ENCODE data around the gene CTNNB1.

Gene CTNNB1

DNA sequence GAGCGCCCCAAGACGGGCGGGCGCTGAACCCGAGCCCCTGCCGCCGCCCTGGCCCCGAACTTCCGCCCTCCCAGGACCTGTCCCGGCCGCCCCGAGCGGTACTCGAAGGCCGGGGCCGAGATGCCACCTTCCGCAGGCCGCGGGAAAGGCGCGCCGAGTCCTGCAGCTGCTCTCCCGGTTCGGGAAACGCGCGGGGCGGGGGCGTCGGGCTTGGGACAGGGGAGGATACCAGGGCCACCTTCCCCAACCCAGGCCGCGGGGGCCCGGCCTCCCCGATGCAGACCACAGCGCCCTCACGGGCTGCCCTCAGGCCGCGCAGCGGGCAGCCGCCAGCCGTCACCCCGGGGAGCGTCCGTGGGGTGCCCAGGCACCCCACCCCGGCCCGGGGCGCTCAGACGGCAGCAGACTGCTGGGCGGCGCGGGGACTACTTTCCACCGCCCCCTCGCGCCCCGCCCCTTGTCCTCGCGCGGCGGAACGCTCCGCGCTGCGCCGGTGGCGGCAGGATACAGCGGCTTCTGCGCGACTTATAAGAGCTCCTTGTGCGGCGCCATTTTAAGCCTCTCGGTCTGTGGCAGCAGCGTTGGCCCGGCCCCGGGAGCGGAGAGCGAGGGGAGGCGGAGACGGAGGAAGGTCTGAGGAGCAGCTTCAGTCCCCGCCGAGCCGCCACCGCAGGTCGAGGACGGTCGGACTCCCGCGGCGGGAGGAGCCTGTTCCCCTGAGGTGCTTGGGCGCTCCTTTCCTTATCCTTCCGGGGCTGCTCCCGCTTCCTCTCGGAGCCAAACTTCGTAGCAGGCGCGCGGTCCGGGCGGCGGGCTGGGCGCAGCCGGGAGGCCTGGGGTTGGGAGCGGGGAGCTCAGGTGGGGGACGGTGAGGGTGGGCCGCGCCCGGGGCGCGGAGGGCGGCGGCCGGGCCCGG lies at the start of gene CTNNB1:
Gene CTNNB1, plus strand, starts transcription at position 556 of the 916 bp plus-strand sequence. CDS start 24,564 bp downstream, outside the sequence.
- peak; percentile 83 to 87 for DNase-seq (ENCODE audit: low read depth in 2 of 2)

DNA sequence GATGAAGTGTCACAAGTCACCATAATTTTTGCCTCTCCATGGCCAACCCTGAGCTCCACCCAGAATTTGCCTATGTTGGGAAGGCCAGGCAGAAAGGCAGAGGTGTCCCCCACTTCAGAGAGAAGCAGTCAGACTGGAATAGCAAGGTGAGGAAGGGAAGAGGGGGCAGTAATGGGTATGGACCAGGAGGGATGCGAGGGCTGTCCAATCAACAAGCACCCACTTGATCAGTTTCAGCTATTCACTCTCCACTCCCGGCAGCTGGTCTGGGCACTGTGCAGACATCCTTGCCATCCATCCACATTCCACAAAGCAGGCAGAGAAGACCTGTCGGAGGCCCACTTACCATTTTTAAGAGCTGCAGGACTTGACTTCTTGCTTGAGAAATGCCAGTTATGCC lies 43.5 kb upstream of the CTNNB1 start:
- DNase-seq (ENCODE audit: low read depth in 2 of 2) = no peak

DNA sequence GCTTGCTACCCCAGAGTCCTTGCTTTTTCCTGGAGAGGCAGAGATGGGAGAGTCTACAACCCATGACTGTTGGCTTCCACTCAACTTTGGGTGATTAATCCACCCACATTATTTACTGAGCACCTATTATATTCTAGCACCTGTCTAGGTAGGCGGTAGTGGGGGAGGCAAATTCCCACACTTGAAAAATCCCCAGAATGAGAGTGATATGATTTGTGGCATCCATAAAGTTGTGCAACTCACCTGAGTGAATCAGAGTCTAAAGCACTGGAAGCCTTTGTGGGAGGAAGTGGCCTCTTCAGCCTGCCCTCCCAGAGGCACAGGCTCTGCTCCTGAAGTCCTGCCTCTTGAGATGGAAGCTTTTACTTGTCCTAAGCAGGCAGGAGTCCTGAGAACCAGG lies 40.4 kb upstream of the CTNNB1 start:
- DNase-seq (ENCODE audit: low read depth in 2 of 2) = no peak

DNA sequence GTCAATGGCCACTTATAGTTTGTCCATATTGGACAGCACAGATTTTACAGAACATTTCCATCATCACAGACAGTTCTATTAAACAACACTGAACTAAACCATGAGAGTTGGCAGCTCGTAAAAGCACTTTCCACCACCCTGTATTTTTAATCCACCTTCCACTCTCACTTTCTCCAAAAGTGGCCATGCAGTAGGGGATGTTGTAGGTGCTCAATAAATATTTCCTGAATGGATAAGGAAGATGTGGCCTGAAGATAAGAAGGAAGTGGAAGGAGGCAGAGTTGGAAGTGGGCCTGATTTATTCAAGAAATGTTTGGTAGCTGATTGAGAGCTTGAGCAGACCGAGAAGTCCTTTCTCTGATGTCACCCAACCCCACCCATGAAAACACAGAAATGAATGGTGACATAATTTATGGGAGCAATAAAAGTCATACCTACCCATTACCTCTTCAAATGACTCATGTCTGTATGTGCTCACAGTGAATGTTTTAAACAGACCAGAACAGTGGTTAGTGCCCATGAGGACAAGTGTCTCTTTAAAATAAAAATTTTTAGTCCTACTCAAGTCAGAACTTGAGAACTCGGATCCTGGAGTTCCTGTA lies 39.6 kb upstream of the CTNNB1 start:
- DNase-seq (ENCODE audit: low read depth in 2 of 2) = no peak

DNA sequence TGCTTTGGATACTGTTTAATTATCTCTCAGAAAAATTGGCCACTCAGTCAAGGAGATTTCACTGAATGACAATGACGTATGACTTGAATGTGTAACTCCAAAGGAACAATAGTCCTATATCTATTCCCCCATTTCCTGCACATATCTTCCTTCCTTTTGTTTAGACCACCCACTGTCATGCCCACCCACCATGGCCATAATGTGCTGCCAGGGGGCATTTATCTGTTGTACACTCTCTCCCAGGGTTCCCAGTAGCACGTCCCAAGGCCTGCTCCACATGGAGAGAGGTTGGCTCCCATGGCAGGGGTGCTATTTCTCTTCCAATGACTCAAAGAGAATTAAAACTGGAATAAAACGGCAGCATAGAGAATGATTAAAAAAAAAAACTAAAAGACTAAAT lies 36.8 kb upstream of the CTNNB1 start:
- no peak for DNase-seq (ENCODE audit: low read depth in 2 of 2)

DNA sequence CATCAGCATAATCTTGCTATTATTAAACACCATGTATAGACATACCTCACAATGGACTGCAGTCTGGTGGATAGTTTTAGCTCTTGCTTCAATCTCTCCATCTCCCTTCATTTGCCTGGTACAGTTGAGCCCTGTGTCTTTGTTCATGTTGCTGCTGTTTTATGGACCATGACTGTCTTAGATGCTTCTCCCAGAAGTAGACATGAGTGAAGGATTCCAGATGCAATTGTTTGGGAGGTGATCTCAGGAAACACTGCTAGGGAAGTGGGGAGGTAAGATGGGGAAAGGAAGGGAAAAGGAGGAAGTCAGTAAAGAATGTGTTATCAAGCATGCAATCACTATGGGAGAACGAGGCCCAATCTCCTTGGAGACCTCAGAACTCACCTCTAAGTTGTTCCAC lies 36.3 kb upstream of the CTNNB1 start:
- DNase-seq (ENCODE audit: low read depth in 2 of 2) = no peak

DNA sequence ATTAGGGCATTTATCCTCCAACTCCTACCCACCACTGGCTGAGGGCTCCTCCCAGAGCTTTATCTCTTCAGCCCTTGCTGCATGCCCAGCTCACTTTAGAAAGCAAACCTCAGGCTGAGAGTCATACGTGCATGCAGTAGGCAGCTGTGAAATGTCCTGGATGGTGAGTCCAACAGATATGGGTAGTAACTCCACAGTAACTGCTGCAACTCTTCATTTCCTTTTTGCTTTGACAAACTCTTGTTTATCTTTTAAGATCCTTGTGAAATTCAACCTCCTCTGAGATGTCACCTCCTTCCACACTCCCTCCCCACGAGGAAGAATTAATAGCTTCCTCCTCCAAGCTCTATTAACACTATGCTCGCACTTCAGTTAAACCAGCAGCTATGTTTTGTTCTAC lies 35.9 kb upstream of the CTNNB1 start:
- DNase-seq (ENCODE audit: low read depth in 2 of 2) = no peak

DNA sequence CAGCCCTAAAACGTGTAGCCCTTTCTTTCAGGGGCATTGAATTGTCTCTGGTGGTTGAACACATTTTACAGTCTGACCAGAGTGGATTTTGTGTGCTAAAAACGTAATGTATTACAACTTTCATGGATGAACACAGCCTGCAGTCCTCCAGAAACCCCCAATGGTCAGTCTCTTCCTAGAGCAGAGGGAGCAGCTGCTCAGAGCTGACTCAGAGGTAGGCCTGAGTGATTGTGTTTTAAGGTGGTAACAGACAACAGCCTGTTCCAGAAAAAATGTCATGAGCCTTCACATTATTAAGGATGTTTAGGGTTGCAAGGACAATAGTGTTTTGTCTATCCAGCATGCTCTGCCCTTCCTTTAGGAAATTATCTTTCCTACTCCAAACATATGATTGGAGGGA lies 34.5 kb upstream of the CTNNB1 start:
- DNase-seq (ENCODE audit: low read depth in 2 of 2) = no peak

DNA sequence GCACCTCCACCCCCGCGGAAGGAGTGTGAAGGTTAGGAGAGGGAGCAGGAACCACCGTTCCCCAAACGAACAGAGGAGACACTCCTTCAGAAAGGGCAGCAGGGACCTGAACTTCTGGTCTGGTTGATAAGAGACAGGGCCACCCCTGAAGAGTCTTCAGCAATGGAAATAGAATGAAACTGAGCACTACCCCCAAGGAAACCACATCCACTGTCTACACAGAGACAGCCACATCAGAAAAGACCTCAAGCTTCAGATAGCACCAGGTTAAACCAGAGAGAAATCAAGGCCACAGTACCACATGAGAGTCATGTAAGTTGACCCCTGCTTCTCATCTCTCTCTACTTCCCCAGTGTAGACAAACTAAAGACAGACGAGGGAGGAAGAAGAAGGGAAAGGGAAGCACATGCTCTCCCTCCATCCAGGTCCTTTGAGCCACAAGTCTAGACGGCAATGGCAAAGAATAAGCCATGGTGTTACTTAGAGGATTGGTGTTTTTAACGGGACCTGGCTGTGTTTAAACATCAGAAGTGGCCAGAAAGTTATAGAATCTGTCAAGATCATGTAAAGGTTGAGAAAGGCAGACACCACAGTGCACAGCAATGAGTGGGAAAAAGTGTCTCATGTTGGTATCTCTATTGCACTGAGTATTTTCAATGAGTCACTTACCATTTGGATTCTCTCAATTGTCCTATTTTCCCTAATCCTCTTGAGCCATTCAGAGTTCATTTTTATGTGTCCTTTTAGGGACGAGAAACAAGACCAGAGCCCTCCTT lies 31.4 kb upstream of the CTNNB1 start:
- no peak for DNase-seq (ENCODE audit: low read depth in 2 of 2)

DNA sequence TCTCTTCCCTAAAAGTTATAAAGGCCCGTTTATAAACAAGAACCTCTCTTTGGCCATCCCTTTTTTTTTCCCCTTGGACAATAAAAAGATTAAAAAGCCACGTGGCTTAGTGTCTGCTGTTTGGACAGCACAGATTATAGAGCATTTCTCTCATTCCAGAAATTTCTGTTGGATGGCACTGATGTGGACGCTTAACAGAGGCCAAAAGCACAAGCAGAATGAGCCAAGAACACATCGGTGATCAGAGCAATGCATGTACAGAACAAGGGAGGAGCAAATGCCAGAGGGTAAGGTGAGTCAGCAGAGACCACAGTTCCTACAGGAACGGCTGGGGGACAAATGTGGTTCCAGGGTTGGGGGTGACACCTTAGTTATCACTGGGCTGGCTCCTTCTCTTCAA lies 30.3 kb upstream of the CTNNB1 start:
- no peak for DNase-seq (ENCODE audit: low read depth in 2 of 2)

DNA sequence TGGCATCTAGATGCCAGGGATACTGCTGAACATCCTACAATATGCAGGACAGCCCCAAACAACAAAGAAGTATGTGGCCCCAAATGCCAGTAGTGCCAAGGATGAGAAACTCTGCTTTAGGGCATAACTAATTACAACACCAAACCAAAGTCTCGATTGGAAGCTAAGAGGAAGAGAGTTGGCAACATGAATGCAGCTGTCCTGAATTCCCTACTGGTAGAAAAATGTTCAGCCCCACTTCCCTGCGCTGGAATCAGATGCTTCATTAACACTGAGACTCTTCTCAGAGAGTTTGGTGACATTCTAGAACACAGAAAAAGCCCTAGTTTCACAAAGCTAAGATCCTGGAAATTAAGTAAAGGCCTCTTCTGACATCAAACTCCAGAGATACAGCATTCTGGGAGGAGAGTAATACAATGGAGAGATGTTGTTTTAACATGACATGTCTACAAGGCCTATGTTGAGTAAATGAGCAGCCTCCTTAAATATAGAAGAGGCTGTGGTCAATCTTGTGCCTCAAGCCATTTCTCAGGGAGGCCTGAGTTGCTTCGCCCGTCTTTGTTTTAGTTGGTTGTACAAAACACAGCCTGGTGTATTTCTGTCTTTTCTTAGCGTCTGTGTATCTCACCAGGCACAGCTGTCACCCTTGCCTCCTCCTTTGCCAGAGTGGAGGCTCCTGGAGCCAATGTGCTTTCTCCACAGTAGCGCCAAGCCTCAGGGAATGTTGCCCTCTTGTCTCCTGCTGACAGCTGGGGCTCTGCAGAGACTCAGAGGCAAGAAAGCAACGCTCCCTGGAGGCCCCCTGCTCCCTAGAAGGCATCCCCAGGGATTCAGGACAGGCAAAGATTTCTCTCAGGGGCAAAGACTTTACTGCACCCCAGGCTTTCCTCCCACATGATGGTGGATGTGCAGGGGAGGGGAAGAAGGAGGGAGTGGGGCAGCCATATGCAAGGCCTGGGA lies 25.1 kb upstream of the CTNNB1 start:
- DNase-seq (ENCODE audit: low read depth in 2 of 2) = no peak

DNA sequence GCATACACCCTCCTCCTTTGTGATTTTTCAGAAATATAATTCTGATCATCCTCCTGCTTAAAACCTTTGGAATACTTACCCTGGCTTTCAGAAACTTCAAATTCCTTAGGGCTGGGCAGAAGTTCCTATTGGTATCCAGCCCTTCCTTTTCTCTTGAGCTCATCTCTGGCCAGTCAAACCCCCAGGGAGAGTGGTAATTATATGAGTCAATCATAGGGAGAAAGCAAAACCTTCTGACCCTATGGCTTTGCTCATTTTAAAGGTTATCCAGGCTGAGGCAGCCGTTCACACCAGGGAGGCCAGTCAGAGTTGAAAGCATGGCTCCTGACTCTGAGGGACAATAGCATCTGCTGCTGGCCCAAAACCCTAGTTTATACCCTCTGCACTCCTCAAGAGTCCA lies 23.9 kb upstream of the CTNNB1 start:
- no peak for DNase-seq (ENCODE audit: low read depth in 2 of 2)

DNA sequence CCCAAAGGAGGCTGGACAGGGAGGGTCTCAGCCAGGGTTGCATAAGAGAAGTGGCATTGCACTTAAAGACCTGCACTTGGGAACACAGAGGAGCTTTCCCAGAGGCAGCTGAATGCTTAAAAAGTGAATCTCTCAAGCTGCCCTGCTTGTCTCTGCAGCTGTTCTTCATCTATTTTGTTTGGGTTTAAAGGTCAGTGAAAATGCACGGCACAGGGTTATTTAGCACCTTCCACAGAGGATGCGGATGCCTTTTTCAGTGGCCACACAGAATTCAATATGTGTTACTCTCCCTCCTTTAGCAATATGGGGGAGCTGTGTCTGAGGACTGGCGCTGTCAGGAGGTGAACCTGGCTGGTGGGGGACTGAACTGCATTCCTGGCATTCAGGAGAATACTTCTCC lies 22.7 kb upstream of the CTNNB1 start:
- DNase-seq (ENCODE audit: low read depth in 2 of 2) = no peak

DNA sequence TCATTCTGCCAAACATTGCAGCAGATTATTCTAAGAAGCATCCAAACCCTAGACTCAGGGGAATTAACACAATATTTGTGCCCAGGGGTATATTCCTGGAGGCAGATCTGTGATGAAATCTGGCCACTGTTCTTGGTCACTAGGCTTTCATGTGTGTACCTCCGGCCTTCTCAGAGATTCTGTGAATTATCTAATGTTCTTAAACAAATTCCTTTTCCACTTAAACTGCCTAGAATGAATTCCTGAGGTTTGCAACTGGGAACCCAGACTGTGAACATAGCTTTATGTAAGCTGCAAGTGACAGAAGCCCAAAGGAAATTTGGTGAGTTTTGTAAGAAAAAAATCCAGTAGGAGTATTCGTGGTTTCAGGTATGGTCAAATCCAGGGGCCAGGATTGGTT lies 20.7 kb upstream of the CTNNB1 start:
- DNase-seq (ENCODE audit: low read depth in 2 of 2) = no peak

DNA sequence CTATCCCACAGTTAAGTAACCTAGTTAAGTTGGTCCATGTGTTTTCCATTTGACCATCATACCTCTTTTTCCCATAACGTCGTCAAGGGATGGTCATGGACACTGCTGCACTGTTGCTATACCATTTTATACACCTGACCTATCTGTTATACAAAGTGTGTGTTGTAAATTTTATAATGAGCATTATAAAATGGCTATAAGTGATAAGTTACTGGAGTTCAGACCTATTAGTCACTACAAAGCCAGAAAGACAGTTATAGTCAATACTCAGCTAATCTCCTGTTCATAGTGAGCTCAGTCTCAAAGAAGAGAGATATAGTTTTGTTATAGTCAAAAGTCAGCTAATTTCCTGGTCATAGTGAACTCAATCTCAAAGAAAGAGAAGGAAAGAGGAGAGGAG lies 18.9 kb upstream of the CTNNB1 start:
- no peak for DNase-seq (ENCODE audit: low read depth in 2 of 2)

DNA sequence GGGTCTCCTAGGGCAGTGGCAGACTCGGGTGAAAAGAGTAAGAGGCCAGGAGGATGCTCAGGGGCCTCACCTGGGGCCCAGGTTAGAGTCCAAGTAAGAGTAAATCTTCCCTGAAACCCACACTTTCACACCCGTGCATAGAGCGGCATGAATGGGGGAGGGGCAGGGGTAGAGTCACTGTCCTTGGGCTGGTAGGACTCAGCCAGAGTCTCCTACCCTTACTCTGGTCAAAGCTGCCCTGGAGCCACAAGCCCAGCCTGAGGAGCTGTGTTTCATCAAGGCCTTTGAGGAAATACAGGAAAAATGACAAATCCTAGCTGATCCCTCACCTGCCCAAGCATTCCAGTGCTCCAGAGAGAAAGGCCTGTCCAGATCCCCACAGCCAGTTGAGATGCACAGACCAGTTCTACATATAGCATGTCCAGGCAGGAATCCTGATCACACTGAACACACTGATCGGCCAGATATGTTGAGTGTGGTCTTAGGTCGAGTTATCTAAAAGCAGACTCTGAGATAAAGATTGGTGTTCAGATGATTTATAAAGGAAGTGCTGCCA lies 16.7 kb upstream of the CTNNB1 start:
- DNase-seq (ENCODE audit: low read depth in 2 of 2) = no peak

DNA sequence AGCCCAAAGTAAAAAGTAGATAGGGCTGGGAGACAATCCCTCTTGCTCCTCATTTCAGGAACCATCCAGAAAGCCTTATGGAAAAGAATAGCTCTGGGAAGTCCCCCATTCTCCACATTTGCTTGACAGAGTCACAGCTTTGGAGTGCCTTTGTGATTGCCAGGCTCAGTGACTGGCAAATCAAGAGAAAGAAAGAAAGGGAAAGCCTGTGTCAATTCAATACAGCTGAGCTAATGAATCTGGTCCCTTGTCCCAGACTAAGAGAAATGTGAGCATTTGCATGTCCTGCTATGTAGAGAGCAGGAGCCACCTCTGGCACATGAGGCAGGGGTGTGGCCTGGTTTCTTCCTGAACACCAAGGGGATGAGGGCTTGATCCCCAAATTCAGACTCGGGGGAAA lies 14.9 kb upstream of the CTNNB1 start:
- no peak for DNase-seq (ENCODE audit: low read depth in 2 of 2)

DNA sequence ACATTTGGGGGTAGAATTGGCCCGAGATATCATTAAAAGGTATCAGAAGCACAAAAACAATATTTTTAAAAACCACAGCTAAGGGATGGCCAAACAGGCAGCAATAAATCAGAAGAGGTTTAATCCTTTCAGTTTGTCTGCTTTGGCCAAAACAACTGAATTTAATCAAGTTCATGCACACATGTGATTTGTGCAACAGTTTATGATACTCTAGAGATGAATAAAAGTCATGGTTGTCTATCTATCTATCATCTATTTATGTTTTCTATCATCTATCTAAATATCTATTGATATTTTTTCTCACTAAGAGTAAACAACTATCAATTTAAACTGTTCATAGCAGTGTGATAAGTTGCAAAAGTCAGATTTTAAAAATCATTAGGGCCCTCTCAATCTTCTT lies 13.0 kb upstream of the CTNNB1 start:
- no peak for DNase-seq (ENCODE audit: low read depth in 2 of 2)

DNA sequence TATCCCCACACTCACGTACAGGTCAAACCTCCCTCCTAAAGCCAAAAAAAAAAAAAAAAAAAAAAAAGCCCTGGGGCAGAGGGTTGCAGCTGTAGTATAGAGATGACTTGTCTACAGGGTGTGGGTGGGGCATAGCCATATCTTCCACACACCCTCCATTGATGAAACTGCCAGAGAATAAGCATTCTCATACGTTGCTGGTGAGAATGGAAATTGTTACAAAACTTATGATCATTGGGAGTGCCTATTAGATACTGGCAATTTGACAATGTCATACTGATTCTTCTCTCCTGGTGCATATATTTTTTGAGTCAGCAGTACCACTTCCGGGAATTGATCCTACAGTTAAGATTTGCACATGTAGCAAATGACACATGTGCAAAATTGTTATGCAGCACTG lies 11.0 kb upstream of the CTNNB1 start:
- peak in 1 of 2 experiments; percentile 11 for DNase-seq (ENCODE audit: low read depth in 2 of 2)

DNA sequence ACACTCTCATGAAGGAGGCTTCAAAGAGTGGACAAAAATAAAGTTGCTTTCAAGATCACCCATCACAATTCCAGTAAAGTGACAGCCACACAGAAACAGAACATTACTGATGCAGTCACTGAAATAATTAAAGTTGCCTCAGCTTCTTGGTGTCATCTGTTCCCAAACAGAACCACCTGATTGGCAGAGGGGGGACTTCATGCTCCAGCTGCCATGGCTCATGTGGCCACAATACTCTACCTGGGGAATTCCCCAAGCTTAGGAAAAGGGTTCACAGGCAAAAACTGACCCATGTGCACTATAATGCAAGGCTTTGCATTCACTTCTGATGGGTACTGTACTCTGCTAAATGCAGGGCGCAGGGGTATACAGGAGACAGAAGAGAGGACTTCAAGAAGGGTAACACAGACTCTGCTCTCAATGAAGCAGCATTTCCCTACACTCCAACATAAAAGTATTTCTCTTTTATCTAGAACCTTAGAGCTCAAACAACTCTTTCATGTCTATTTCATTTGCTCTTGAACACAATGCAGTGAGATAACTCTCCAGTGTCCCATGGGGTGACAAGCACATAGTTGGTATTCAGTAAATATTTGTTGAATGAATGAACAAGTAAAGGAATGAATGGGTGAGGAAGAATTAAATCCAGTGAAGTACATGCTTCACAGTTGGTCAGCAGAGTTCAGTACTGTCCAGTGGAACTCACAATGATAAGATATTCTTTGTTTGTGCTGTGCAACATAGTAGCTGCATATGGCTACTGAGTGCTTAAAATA lies 8.6 kb upstream of the CTNNB1 start:
- DNase-seq (ENCODE audit: low read depth in 2 of 2) = no peak
